ENCODE measurements around the gene R3HDML.
A peak's percentile ranks its signal among the peaks of the same experiment; 100 is the strongest.

The R3HDML gene

GRCh38 chr20:44301285-44301684, 35.6 kb upstream of the R3HDML start:
- H3K4me3 ChIP-seq (ENCODE audit: low read length): no peak overlapping the region
- DNase-seq (ENCODE audit: low read depth): no peak
- no peak for TF ChIP-seq CTCF (IDR thresholded peaks at IDR 0.05; ENCODE audit: insufficient read depth, low read depth, low read length, missing control alignments)

DNA sequence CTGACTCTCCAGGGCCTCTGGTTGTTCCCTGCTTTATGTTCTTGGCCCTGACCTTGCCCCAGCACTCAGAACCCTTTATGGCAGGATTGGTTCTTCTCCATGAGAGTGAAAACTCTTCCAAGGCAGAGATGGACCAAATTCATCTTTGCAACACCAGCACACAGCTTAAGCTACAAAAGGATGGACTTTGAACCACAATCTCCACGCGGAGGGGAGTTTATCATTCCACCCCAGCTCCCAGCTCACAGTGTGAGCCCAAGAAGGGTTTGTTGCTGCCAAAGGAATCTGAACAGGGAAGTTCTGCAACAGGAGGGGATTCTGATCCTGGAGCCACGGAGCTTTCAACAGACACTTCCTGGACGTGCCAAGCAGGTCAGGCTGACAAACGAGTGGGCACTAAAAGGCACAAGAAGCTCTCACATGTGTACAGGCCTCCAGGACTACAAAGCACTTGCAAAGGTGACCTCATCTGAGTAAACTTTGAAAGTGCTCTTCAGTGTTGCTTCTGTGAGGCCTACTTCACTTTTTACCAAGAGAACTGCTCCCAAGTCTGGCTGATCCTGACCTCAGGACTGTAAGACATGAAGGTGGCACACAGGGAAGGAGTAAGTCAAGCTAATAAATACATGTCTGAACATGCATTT, 34.7 kb upstream of the R3HDML start:
- no peak for TF ChIP-seq CTCF (IDR thresholded peaks at IDR 0.05; ENCODE audit: insufficient read depth, low read depth, low read length, missing control alignments)
- no peak overlapping the region for H3K4me3 ChIP-seq (ENCODE audit: low read length)
- peak; percentile 41 for DNase-seq (ENCODE audit: low read depth)

GRCh38 chr20:44302736-44303135, 34.1 kb upstream of the R3HDML start:
- no peak overlapping the region for H3K4me3 ChIP-seq (ENCODE audit: low read length)
- no peak for DNase-seq (ENCODE audit: low read depth)
- no peak for TF ChIP-seq CTCF (IDR thresholded peaks at IDR 0.05; ENCODE audit: insufficient read depth, low read depth, low read length, missing control alignments)

DNA sequence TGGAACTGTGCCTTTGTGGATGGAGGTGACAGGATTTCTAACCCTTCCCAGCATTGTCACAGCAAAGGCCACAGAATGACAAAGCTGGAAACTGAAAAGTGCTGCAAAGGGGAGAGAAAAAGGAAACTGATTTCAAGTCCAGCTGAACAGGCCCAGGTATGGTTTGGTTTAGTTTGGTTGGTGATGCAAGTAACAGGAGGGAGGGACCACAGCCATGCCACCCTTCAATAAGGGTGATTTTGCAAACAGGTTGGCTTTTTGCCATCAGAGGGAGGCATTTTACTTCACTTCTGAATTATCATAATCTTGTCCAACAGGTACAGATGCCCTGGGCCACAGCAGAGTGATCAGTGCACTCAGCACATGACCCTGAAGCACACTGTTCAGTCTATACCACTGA, 32.5 kb upstream of the R3HDML start:
- no peak overlapping the region for H3K4me3 ChIP-seq (ENCODE audit: low read length)
- peak; percentile 41 for DNase-seq (ENCODE audit: low read depth)
- no peak for TF ChIP-seq CTCF (IDR thresholded peaks at IDR 0.05; ENCODE audit: insufficient read depth, low read depth, low read length, missing control alignments)

- TF ChIP-seq CTCF (IDR thresholded peaks at IDR 0.05; ENCODE audit: insufficient read depth, low read depth, low read length, missing control alignments): no peak
- no peak for DNase-seq (ENCODE audit: low read depth)
- no peak overlapping the region for H3K4me3 ChIP-seq (ENCODE audit: low read length)
Measured at GRCh38 chr20:44306927-44307326, 29.9 kb upstream of the R3HDML start.

- TF ChIP-seq CTCF (IDR thresholded peaks at IDR 0.05; ENCODE audit: insufficient read depth, low read depth, low read length, missing control alignments): no peak
- peak; percentile 27 for DNase-seq (ENCODE audit: low read depth)
Measured at GRCh38 chr20:44309763-44310663, 26.8 kb upstream of the R3HDML start.

More at GRCh38 chr20:44309763-44310663, 26.8 kb upstream of the R3HDML start:
- peak overlapping the region; percentile 93 for H3K4me3 ChIP-seq (ENCODE audit: low read length)

Measured in epithelial cell of esophagus (primary cell).